Activated CD4-positive, alpha-beta memory T cell treated with anti-CD3 and anti-CD28 coated beads, Interleukin-2, amount 10 ng/mL, durations not matched to agents 7 days and 5 days (primary cell): ENCODE data around the gene NDST4. TPM values are rescaled to one million over a fixed set of nuclear protein-coding genes. Genes with fewer than 3 reads are reported as not detected.

Source experiments
- CTCF ChIA-PET: fragments of 350-600 bp; sonication (Branson Sonifier 250); formaldehyde crosslinking; loops from one replicate; lab custom pipeline; 2021; ENCODE audit warnings: antibody characterized with exemption, inconsistent platforms; lab: Charles Lee
- POLR2A ChIA-PET: fragments of 350-600 bp; sonication (Branson Sonifier 250); formaldehyde crosslinking; loops from one replicate; lab custom pipeline; 2021; ENCODE audit warnings: antibody characterized with exemption; lab: Charles Lee
- DNase-seq: peaks from one replicate; pipeline ENCODE4 v3.0.0-alpha.2; 2020
- H3K27ac Mint-ChIP-seq: one replicate; pipeline ENCODE4 v1.8.0; 2021; ENCODE audit warnings: mild to moderate bottlenecking, mixed read lengths
- H3K27me3 Mint-ChIP-seq: one replicate; pipeline ENCODE4 v1.8.0; 2021; ENCODE audit warnings: mixed read lengths
- H3K36me3 Mint-ChIP-seq: one replicate; pipeline ENCODE4 v1.8.0; 2021; ENCODE audit warnings: low read depth, mixed read lengths
- H3K4me1 Mint-ChIP-seq: one replicate; pipeline ENCODE4 v1.8.0; 2021; ENCODE audit warnings: mixed read lengths
- H3K4me3 Mint-ChIP-seq: one replicate; pipeline ENCODE4 v1.8.0; 2021; ENCODE audit warnings: mild to moderate bottlenecking, mixed read lengths
- H3K9me3 Mint-ChIP-seq: one replicate; pipeline ENCODE4 v1.8.0; 2021; ENCODE audit warnings: mixed read lengths
- total RNA-seq, 2 experiments: library from RNA; stranded (reverse); gene quantifications; one replicate each; pipeline ENCODE4 v1.2.3, GENCODE V29; 2021

NDST4 gene
- total RNA-seq, 2 experiments from 2014 or later, result not detected

DNA sequence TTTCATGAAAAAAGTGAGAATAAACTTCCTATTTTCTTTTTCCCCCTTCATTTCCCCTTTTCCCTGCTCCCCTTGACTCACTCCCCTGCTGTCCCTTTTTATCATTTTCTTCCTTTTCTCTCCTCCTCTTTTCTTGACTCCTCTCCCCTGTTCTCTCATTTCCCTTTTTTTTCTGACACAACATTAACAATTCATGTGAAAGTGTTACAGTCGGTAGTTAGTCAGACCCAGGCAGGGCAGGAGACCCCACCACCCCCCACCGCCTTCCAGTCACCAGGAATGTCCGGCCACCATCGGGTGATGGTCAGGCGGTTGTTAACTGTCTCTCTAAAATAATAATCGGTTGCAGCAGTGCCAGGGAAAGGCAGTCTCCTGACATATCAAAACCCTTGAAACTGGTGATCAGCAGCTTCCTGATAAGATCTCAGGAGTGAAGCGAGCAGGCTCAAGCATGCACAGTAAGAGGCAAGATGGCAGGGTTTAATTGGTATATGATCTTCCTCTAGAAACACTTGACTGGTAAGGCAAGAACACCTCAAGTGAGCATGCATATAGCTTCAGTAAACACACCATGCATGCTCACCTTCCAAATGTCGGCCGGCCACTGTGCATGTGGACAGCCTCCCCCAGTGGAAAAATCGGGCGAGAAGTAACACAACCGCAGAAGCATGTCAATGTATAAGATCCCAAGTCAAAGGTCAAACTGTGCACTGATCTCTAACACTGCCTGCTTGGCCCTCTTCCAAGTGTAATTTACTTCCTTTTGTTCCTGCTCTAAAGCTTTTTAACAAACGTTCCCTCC is 191.4 kb downstream of the NDST4 start:
- Mint-ChIP-seq H3K27ac (no peak overlapping the region), H3K9me3 (no peaks in the 10 kb centered on the region), H3K4me1 (no peaks in the 10 kb centered on the region), H3K36me3 (no peaks in the 10 kb centered on the region), H3K4me3 (no peak overlapping the region), H3K27me3 (no peaks in the 10 kb centered on the region)
- no peak for DNase-seq
- CTCF ChIA-PET, result no interaction called here
- POLR2A ChIA-PET, result no interaction called here

DNA sequence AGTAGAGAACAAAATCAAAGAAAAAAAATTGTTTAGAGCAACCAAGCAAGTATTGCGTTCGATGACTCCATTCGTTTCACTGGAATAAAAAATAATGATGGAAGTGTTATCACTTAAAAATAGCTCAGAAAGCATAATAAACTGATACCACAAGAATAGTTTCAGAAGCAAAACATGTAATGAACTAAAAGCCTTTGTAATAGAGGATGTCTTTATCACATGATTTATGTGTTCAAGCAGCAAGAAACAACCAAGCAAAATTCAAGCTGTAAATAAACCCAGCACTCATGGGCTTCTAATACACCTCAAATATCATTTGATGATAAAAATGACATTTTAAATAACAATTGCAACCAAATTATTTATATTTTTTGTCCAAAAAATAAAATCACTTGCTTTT is 192.2 kb downstream of the NDST4 start:
- POLR2A ChIA-PET, result no interaction called here

DNA sequence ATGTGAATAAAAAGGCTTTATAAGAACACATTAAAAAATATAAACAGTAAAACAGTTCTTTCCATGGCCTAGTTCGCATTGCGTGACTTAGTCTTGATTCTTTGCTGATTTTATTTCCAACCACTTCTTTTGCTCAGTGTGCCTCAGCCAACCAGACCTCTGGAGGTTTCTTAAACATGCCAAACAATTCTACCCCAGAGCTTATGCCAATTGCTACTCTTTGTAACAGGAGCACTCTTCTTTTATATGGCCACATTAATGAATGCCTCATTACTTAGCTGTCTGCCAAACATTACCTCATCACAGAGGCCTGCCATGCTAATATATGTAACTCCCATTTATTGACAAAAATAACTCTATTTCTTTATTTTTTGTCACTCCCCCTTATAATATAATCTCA is 202.3 kb downstream of the NDST4 start:
- ChIA-PET POLR2A (no interaction called here), CTCF (no interaction called here)
- no peak for DNase-seq
- Mint-ChIP-seq H3K36me3 (no peaks in the 10 kb centered on the region), H3K9me3 (no peaks in the 10 kb centered on the region), H3K27ac (no peak overlapping the region), H3K4me1 (no peaks in the 10 kb centered on the region), H3K4me3 (no peak overlapping the region), H3K27me3 (no peaks in the 10 kb centered on the region)

More for the DNA sequence above, 192.2 kb downstream of the NDST4 start:
- no peak overlapping the region for H3K27ac Mint-ChIP-seq
- no peaks in the 10 kb centered on the region for H3K4me1 Mint-ChIP-seq
- no peaks in the 10 kb centered on the region for H3K36me3 Mint-ChIP-seq
- no peaks in the 10 kb centered on the region for H3K9me3 Mint-ChIP-seq
- H3K4me3 Mint-ChIP-seq, result no peak overlapping the region
- CTCF ChIA-PET, result no interaction called here
- no peak for DNase-seq
- H3K27me3 Mint-ChIP-seq, result no peaks in the 10 kb centered on the region

DNA sequence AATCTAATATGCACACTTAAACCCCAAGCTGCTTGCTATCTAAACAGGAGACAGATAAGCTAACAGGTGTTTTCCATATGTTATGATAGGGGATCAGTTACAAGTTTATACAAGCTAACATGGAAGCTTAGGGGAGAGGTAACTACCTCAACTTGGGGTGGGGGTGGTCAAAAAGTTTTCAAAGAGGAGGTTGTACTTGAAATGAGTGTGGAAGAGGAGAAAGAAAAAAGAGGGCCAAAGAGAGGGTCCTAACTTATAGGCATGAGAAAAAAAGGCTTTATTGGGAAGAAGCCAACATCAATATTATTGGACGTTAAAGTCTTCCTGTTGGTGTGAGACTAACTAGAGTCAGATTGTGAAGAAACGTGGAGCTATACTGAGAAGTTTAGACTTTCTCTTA is 205.9 kb downstream of the NDST4 start:
- ChIA-PET POLR2A (no interaction called here), CTCF (no interaction called here)
- H3K27me3 Mint-ChIP-seq, result no peaks in the 10 kb centered on the region
- H3K36me3 Mint-ChIP-seq, result no peaks in the 10 kb centered on the region
- no peak overlapping the region for H3K27ac Mint-ChIP-seq
- H3K9me3 Mint-ChIP-seq, result no peaks in the 10 kb centered on the region
- no peak for DNase-seq
- no peak overlapping the region for H3K4me3 Mint-ChIP-seq
- H3K4me1 Mint-ChIP-seq, result no peaks in the 10 kb centered on the region

DNA sequence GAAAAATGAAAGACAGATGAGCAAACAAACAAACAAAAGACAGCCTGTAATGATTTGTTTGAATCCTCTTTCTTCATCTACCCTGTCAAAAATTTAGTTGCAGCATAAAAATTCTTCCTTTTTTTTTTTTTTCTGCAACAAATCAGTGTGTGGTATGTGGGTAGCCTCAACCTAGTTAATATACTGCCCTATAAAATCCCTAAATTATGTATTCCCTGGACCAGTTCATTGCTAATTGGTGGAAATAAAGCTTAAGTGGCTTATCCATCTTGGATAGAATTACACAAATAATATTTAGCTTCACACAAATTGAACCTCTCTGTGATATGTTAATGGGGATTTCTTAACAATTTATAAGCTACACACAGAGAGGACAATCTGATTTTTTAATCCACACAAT is 208.4 kb downstream of the NDST4 start:
- H3K9me3 Mint-ChIP-seq, result no peaks in the 10 kb centered on the region
- H3K27me3 Mint-ChIP-seq, result no peaks in the 10 kb centered on the region
- CTCF ChIA-PET, result no interaction called here
- H3K27ac Mint-ChIP-seq, result no peak overlapping the region
- no peaks in the 10 kb centered on the region for H3K36me3 Mint-ChIP-seq
- H3K4me3 Mint-ChIP-seq, result no peak overlapping the region
- H3K4me1 Mint-ChIP-seq, result no peaks in the 10 kb centered on the region
- DNase-seq, result no peak
- POLR2A ChIA-PET, result no interaction called here

DNA sequence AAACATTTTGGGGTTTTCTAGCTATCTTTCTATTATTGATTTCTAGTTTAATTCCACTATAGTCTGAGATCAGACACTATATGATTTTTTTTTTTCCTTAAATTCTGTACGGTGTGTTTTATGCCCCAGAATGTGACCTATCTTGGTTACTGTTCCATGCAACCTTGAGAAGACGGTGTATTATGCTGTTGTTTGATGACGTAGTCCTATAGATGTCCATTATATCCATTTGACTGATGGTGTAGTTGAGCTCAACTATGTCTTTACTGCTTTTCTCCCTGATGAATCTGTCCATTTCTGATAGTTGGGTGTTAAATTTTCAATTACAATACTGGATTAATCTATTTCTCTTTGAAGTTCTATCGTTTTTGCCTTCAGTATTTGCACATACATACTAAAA is 212.5 kb downstream of the NDST4 start:
- DNase-seq, result no peak
- POLR2A ChIA-PET, result no interaction called here
- CTCF ChIA-PET, result no interaction called here
- no peak overlapping the region for H3K27ac Mint-ChIP-seq
- H3K27me3 Mint-ChIP-seq, result no peaks in the 10 kb centered on the region
- no peak overlapping the region for H3K4me3 Mint-ChIP-seq
- H3K36me3 Mint-ChIP-seq, result no peaks in the 10 kb centered on the region
- H3K4me1 Mint-ChIP-seq, result no peaks in the 10 kb centered on the region
- H3K9me3 Mint-ChIP-seq, result no peaks in the 10 kb centered on the region

DNA sequence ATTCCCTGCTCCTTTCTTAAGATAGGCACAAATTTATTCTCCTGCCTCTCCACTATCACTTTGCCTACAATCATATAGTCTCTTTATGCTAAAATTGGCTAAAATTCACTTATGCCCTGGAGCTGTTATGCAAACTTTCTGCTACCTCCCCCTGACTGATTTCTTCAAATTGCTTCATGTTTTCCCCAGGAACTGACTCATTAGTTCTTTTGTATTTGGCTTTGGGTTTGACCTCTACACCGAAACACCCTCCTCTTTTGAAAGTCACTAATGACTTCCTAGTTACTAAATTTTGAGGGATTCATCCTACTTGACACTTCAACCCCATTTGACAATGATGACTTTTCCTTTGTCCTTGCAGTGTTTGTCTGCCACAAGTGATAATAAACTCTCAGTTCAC is 222.6 kb downstream of the NDST4 start:
- no peak overlapping the region for H3K27ac Mint-ChIP-seq
- H3K27me3 Mint-ChIP-seq, result no peaks in the 10 kb centered on the region
- ChIA-PET POLR2A (no interaction called here), CTCF (no interaction called here)
- DNase-seq, result no peak
- H3K36me3 Mint-ChIP-seq, result no peaks in the 10 kb centered on the region
- no peaks in the 10 kb centered on the region for H3K4me1 Mint-ChIP-seq
- H3K4me3 Mint-ChIP-seq, result no peak overlapping the region
- H3K9me3 Mint-ChIP-seq, result no peaks in the 10 kb centered on the region

DNA sequence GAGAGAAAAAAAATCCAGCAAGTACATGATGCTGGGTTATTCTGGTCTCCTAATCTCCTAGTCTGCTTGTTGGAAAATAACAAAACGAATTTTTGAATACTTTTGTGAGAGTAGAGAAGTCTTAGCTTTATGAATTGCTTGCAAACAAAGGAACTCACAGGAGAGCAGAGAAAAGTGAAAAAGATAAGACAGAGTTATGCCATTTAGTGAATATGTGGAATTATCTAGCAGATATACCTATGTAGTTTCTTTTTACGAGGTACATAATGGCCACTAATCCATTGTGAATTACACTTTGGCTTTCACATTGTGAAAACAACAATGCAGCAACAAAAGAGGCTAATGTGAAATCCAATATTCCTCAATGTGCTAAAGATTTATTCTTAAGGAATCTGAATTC is 226.7 kb downstream of the NDST4 start:
- ChIA-PET CTCF (no interaction called here), POLR2A (no interaction called here)
- H3K36me3 Mint-ChIP-seq, result no peaks in the 10 kb centered on the region
- no peaks in the 10 kb centered on the region for H3K4me1 Mint-ChIP-seq
- H3K4me3 Mint-ChIP-seq, result no peak overlapping the region
- no peaks in the 10 kb centered on the region for H3K27me3 Mint-ChIP-seq
- H3K27ac Mint-ChIP-seq, result no peak overlapping the region
- DNase-seq, result no peak
- H3K9me3 Mint-ChIP-seq, result no peaks in the 10 kb centered on the region

DNA sequence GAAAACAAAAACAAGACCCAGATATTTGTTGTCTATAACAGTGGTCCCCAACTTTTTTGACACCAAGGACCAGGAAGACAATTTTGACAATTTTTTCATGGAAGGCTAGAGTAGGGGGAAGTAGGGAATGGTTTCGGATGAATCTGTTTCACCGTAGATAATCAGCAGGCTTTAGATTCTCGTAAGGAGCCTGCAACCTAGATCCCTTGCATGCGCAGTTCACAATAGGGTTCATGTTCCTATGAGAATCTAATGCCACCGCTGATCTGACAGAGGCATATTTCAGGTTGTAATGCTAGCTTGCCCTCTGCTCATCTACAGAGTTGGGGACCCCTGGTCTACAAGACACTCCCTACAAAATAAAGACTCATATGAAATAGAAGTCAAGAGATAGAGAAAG is 229.8 kb downstream of the NDST4 start:
- Mint-ChIP-seq H3K4me1 (no peaks in the 10 kb centered on the region), H3K36me3 (no peaks in the 10 kb centered on the region), H3K27ac (no peak overlapping the region), H3K27me3 (no peaks in the 10 kb centered on the region), H3K9me3 (no peaks in the 10 kb centered on the region), H3K4me3 (no peak overlapping the region)
- CTCF ChIA-PET, result no interaction called here
- POLR2A ChIA-PET, result no interaction called here
- DNase-seq, result no peak

DNA sequence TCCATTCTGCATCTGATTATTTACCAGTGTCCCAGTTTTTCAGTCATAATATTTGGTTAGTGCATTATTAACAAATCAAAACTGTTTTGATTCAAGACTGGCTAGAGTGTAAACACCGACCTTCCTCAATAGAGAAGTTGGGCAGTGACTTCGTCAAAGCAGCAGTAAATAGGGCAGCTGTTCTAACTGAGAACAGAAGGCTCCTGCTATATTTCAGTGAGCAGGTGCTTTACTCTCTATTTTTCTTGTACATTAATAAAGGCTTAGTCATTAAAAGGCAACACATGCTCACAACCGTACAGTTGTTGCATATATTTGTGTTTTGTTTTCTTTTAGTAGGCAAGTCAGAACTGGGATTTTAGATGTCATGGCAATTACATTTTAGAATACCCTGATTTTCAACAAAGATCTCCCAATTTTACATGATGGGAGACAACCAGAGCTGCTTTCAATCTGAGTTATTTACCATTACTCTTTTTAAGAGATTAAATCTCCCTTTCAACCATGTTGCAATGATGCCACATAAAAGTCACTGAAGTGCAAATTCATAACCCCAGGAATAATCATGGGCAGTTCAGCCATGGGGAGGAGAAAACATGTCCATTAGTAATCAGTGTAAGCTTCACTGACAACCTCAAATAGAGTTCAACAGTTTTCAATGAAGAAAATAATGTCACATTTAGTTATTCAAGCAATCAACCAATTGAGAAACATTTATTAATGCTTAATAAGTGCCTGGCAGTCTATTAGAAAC is 233.3 kb downstream of the NDST4 start:
- DNase-seq, result no peak
- Mint-ChIP-seq H3K4me1 (no peaks in the 10 kb centered on the region), H3K9me3 (no peaks in the 10 kb centered on the region), H3K36me3 (no peaks in the 10 kb centered on the region), H3K4me3 (no peak overlapping the region), H3K27ac (no peak overlapping the region), H3K27me3 (no peaks in the 10 kb centered on the region)
- ChIA-PET CTCF (no interaction called here), POLR2A (no interaction called here)

DNA sequence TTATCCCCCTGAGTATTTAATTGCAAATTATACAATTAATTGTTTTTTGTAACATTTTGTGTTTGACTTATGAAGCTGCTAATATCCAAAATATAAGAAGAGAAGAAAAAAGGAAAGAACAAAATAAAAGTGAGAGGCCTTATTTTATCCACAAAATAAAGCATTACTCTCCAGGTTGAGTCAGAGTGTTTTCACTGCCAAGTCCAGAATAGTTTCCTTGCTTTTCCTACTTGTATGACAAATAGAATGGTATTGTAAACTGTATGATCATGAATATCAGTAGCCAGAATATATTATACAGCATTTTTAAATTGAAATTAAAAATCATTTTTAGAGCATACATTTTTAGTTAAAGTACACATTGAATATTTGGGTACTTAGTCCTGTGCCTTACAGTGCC is 237.8 kb downstream of the NDST4 start:
- no peaks in the 10 kb centered on the region for H3K36me3 Mint-ChIP-seq
- no peaks in the 10 kb centered on the region for H3K9me3 Mint-ChIP-seq
- no peak overlapping the region for H3K27ac Mint-ChIP-seq
- no peaks in the 10 kb centered on the region for H3K4me1 Mint-ChIP-seq
- CTCF ChIA-PET, result no interaction called here
- no peak for DNase-seq
- H3K4me3 Mint-ChIP-seq, result no peak overlapping the region
- POLR2A ChIA-PET, result no interaction called here
- H3K27me3 Mint-ChIP-seq, result no peaks in the 10 kb centered on the region

DNA sequence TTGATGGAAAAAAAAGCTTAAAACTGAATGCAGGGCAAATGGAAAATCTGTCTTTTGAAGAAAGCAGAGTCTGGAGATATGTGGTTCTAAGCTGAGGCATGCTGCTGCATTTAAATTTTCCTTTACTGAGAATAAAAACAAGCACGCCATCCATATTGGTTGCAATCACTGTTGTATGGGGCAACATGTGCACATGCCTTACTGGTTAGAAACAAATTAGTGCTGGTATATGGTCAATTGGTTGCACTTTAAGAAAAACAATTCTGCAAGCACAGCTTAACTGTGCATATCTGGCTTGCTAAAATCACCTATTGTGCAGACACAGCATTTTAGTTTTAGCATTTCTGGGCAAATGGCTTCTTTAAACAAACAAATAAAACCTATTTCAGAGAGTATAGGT is 239.1 kb downstream of the NDST4 start:
- Mint-ChIP-seq H3K27me3 (no peaks in the 10 kb centered on the region), H3K4me3 (no peak overlapping the region), H3K4me1 (no peaks in the 10 kb centered on the region), H3K27ac (no peak overlapping the region), H3K36me3 (no peaks in the 10 kb centered on the region), H3K9me3 (no peaks in the 10 kb centered on the region)
- no peak for DNase-seq
- POLR2A ChIA-PET, result no interaction called here
- CTCF ChIA-PET, result no interaction called here

DNA sequence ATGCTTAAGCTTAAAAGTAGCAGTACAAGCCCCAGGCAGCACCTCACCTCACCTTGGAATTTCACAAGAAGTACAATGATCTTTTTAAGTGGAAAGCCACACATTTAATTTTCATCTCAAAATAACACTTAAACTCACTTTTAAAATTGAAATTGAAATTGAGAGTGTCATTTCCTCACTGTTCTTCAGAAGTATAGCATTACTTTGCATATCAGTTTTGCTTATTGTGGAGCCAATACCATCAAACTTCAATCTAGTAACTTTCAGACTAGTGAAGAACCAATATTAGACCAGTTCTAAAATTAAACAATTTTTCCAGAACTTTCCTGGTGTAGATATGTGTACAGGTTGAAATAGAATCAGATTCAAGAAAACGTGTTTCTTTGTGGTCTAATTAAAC is 242.4 kb downstream of the NDST4 start:
- ChIA-PET POLR2A (no interaction called here), CTCF (no interaction called here)
- no peak for DNase-seq
- Mint-ChIP-seq H3K9me3 (no peaks in the 10 kb centered on the region), H3K27ac (no peak overlapping the region), H3K4me1 (no peaks in the 10 kb centered on the region), H3K27me3 (no peaks in the 10 kb centered on the region), H3K36me3 (no peaks in the 10 kb centered on the region), H3K4me3 (no peak overlapping the region)
